Right kidney (tissue), 1 donor: Measurements from ENCODE around the gene SMIM31.
A peak's percentile ranks its signal among the peaks of the same experiment; 100 is the strongest.

Source experiments
- DNase-seq: peaks from one replicate; pipeline ENCODE4 v3.0.0-alpha.2; 2016

SMIM31 gene

DNA sequence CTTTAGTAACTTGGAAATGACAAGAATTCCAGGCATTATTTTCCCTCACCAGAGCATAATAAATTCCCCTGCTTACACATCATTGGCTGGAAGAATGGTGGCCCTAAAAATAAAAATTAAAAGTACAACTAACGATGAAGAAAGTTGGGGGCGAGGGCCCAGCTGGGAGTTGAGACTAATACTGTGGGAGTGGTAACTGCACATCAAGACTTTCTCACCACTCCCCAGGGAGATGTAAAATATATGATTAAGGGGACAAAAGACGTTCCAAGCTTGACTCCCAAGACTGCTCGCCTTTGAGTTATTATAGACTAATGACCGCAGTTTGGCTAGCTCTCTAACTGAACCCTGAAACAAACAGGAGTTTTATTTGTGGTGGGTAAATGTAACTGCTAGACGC is 30.0 kb downstream of the SMIM31 start:
- peak; percentile 31 for DNase-seq

DNA sequence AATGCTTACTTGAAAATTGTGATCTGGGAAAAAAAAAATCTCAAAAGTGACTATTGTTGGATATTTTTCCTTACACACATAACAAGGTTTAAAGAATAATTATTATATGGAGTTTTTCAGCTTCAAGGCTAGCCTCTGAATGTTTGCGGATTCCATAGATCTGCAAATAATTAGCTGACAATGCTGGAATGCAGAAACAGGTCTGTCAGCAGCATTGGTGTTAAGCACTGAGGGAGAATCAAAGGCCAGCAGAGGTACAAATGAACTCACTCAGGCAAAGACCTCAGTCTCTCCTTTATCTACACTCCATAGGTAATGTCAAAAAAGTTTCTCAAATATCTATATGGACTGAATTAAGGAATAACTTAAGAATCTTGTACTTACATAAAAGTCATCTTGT is 35.1 kb downstream of the SMIM31 start:
- no peak for DNase-seq

DNA sequence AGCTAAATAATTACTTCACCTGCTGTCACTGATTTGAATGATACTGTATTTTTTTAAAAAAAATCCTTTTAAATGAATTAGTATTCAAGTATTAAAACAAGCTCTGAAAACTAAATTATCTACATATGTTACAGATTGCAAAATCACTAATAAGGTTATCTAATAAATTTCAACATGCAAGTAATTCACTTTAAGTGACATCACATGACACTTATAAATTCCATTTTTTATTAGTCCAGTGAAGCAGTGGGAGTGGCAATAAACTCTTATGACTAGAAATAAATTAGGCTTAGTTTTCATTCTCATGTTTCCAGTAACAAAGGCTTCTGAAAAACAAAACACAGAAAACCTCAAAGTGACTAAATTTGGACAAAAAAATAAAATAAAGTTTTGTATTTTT is 36.3 kb downstream of the SMIM31 start:
- DNase-seq, result no peak

DNA sequence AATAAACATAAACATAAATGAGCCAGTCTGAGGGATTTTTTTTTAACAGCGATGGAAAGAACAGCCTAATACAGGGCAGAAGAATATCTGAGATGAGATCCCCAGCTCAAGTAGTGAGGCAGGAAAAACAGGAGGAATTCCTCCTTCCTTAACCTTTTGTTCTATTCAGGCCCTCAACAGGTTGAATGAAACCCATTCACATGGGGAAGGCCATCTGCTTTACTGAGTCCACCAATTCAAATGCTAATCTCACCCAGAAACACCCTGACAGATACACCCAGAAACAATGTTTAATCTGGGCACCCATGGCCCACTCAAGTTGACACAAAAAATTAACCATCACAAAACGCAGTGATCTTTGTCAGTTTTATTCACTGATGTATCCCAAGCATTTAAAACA is 45.5 kb downstream of the SMIM31 start:
- DNase-seq, result no peak

GRCh38 chr4:164800786-164801185 is 46.9 kb downstream of the SMIM31 start:
- DNase-seq, result no peak

GRCh38 chr4:164802301-164802901 is 48.5 kb downstream of the SMIM31 start:
- DNase-seq, result no peak

- DNase-seq, result no peak
Observed at GRCh38 chr4:164803702-164804101, 49.8 kb downstream of the SMIM31 start.

- DNase-seq, result no peak
Observed at GRCh38 chr4:164807611-164808010, 53.7 kb downstream of the SMIM31 start.

DNA sequence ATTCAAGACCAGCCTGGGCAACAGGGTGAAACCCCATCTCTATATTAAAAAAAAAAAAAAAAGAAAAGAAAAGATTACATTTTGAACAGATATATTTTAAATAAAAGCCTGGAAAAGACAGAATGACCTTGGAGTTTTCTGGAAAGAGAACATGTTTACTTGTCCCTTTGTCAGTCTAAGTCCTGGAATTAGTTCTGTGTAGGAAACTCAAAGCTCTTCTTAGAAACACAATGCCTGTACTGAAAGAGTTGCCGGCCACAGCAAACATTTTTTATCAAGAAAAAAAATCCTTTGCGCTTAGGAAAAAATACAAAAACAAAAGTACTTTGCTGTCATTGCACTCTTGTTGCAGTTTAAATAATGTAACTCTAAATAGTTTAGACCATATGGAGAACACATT is 59.6 kb downstream of the SMIM31 start:
- no peak for DNase-seq

- DNase-seq, result no peak
Observed at GRCh38 chr4:164815711-164816110, 61.8 kb downstream of the SMIM31 start.

DNA sequence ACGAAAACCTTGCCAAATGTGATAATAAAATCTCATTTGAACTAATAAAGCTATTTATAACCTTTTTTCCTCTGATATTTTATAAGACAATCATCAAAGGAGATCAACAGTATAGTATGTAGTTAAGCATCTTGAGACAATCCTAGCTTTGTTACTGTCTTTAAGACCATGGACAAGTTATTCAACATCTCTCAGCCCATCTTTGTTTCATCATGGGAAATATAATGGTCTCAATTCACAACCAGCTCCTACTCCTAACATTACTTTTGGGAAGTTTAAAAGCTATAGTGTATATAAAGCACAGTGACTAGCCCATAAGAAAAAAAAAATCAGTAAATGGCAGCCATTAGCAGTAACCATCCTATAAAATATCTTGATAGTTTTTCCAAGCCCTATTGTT is 65.4 kb downstream of the SMIM31 start:
- DNase-seq, result no peak

GRCh38 chr4:164821711-164822110 is 67.8 kb downstream of the SMIM31 start:
- DNase-seq, result no peak

DNA sequence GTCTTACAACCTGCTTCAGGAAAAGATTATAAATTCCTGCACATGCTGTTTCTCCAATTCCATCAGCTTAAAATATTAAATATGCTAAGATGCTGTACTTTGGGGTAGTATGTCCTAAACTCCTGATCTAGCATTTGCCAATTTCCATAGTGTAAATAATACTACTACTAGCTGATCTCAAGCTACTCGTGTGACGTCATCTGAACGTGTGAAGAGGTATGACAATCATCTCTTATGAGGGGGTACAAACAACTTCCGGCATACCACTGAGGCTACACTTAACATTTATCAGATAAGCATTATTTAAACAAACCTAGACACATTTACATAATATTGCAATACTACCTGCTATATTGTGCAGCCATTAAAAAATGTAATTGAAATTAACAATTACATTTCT is 70.7 kb downstream of the SMIM31 start:
- no peak for DNase-seq

DNA sequence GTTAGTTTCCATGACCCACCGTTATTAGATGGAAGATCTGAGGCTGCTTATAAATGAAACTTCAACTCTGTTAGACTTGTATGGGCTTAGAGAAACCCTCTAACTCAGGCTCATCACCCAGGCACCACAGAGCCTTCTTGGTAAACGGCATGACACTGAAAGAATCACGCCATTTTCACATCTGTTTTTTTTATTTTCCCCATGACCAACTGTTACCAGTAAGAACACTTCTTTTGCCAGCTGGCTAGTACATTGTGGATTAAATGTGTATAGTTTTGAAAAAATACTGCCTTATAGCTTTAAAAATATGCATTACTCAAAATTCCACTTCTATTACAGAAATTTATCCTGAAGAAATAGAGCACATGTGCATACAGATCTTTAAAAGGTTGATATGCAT is 75.0 kb downstream of the SMIM31 start:
- no peak for DNase-seq

DNA sequence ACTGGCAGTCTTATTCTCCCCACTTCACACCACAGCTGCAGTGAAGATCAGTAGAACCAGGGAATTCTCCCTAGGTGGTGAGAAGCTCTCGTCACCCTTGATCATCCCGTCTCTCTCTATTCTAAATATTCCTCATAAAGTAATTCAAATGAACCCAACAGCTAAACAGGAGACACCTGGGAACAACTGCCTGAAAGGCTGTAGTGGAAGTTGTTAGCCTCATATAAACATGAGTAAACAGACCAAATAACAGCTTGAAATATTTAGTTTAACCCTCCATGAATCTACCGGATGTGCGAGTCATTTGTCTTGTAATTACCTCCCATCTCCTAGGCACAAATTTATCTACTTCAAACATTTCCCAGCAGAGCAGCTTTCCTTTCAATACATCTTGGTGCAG is 92.6 kb downstream of the SMIM31 start:
- no peak for DNase-seq

DNA sequence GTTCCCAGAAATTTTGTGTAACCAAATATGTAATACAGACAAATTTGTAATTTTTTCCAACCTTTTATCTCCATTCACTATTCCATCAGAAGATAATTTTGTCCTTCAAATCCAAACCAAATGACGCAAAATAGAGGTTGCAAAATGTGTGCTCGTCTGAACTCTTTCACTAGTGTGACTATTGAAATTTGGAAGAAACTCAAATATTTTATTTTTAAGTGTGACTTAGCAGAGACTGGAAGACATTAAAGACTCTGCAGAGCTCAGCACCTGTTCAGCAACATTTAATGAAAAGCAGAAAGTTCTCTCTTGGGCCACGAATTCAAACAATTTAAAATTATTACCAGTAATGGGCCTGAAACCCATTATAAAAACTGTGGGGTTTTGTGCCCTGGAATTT is 93.1 kb downstream of the SMIM31 start:
- DNase-seq, result no peak

DNA sequence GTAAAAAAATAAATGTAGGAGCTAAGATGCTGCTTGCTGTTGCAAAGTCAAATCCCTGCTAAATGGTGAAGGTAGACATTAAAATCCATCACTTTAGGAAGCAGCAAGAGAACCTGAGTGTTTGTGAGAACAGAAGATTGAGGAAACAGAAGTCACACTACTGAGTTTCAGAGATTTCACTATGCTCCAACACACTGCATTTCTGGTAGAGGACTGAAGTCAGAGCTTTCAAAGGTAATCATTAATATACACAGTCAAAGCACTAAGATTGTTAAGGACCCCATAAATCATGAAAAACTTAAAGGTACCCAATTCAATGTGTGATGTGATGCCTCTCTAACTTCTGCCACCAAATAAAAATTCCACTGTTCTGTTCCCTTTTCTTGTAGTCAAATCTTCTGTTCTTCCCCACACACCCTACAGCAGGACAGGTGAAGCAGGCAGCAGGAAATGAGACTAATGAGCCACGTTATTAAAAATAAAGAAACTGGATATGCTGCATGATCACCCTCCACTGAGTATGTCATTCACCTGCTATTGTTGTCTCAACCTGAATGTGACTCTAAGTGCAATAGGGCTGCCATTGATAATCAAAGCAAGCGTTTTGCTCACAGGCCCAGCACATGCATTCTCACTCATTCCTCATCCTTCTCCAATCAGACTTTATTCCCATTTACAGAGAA is 94.2 kb downstream of the SMIM31 start:
- no peak for DNase-seq
